Stimulated activated CD4-positive, alpha-beta T cell treated with anti-CD3 and anti-CD28 coated beads, Interleukin-12 subunit alpha, Interleukin-12 subunit beta, amount 100 ng/mL, for 48 hours (primary cell): Measurements from ENCODE around the gene GBX1.

Experiments used
- DNase-seq, 3 donors: peaks; one replicate each; pipeline ENCODE4 v3.0.0-alpha.2; 2020; ENCODE audit warnings: low read depth in 2 of 3, low spot score in 1 of 3

GBX1 gene

GRCh38 chr7:151167197-151167961 is at the start of gene GBX1:
Gene GBX1 (minus strand): TSS chr7:151167694. CDS start chr7:151167548, 146 bp downstream.
- DNase-seq = no peak

DNA sequence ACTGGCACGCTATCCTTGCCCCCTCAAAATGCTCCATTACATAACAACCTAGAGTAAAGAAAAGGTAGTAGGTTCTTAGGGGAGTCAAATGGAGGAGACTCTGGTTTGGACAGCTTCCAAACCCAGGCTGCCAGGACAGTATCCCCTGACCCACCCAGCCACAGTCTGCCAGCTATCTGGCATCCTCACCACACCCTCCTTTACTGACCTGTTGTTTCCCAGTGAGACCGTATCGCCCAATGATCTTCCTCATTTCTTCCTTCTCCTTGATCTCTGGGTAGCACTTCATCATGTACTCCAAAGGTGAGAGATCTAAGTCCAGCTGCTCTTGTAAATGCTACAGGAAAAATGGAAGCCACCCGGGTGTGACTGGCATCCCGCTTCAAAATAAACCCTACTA is 47.9 kb upstream of the GBX1 start:
- no peak for DNase-seq

GRCh38 chr7:151213826-151214225 is 46.3 kb upstream of the GBX1 start:
- DNase-seq = no peak

DNA sequence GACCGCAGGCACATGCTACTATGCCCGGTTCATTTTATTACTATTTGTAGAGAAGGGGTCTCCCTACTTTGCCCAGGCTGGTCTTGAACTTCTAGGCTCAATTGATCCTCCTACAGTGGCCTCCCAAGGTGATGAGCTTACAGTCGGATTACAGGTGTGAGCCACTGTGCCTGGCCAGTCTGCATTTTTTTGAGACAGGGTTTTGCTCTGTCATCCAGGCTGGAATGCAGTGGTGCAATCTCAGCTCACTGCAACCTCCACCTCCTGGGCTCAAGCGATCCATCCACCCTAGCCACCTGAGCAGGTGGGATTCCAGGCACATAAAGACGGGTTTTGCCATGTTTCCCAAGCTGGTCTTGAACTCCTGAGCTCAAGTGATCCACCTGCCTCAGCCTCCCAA is 45.1 kb upstream of the GBX1 start:
- DNase-seq = no peak

GRCh38 chr7:151211155-151211772 is 43.8 kb upstream of the GBX1 start:
- DNase-seq = no peak

DNA sequence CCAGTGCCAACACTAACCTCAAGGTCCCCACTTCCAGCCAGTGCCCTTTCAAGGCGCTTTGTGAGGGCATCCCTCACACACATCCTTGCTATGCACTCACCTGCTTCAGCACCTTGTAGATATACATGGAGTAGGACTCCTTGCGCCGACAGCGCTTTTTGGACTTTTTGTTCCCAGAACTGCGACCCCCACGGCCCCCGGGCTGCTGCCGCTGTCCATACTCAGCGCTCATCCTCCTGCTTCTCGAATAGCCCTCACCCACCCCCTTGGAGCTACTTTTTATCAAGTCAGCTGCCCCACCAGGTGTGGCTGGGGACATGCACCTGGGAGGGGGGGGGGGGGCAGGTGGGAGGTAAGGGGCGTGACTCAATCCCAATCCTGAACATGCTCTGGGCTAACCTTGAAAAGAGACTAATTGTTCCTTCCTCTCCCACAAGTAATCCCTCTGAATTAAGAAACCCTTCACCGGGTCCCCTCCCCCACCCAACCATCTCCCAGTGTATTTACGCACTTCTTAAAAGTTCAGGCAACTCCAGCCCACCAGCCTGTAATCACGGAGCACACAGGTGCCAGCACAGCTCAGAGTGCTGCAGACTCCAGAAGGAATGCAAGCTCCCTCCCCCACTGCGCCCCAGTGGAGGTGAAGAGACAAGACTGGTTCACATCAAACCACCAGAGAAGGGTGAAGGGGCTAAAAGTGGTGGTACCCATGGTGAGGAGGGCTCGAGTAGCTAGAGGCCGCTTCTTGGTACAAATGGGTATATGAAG is 42.8 kb upstream of the GBX1 start, which contains the start of gene H2BK1:
TSS of gene H2BK1 (minus strand) at position 402 of the 768 bp plus-strand sequence. CDS start at position 232, 170 bp downstream.
- no peak for DNase-seq

- no peak for DNase-seq
Observed at GRCh38 chr7:151209588-151209987, 42.1 kb upstream of the GBX1 start.

DNA sequence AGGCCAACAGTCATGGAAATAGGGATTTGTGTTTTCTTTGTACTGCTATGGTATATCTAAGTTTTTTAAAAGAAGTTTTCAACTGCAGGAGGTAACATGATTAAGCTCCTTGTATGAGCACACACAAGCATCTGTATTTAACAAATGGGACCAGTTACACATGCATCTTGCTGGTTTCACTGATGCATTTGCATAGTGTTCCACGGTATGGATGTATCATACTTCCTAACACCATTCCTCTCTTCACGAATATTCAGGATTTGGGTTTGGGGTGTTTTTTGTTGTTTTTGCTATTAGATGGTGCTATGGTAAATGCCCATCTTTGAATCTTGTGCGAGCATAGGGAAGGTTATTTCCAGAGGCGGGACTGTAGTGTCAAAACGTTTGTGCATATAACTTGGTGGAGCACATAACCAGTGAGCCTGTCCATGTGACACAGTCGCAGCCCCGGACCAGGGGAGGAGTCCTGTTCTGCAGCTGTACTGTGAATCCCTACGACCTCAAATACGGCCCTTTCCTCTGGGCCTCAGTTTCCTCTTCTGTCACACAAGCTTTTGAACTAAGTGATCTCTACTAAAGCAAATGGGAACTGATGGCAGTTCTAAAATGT is 40.9 kb upstream of the GBX1 start:
- no peak for DNase-seq

GRCh38 chr7:151207804-151208203 is 40.3 kb upstream of the GBX1 start:
- no peak for DNase-seq

DNA sequence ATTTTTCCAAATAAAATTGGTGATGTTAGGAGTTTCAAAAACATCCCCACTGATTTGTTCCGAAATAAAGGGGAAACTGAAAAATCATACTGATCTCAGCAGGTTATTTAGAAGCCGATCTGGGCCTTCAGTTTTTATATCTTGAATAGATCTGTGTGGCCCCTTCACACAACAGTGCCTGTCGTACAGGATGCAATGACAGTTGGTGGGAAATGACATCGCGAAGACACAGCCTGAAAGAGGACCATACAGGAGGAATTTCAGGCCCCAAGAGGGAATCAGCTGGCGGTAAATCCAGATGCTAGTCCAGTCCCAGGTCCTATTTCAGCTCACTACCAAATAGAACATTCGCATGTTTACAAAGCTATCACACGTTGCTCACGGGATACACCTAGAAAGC is 39.8 kb upstream of the GBX1 start:
- no peak for DNase-seq

DNA sequence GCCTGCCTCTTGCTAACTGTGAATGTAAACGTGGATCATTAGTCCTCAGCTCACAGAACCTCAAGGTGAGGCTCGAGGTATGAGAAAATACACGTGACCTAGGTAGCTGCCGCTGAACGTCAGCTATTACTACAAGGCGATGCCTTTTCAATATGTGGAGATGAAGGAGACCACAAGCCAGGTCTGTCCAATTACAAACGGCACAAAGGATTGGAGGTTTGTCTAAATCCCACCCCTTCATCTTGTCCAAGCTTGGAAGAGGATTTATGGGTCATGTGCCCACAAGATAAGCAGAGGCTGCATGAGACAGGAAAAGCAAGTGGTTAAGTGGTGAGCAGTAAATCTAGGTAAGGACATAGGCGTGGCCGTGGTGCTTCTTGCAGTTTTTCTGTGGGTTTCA is 39.4 kb upstream of the GBX1 start:
- no peak for DNase-seq

- DNase-seq = no peak
Observed at GRCh38 chr7:151205730-151206129, 38.2 kb upstream of the GBX1 start.

DNA sequence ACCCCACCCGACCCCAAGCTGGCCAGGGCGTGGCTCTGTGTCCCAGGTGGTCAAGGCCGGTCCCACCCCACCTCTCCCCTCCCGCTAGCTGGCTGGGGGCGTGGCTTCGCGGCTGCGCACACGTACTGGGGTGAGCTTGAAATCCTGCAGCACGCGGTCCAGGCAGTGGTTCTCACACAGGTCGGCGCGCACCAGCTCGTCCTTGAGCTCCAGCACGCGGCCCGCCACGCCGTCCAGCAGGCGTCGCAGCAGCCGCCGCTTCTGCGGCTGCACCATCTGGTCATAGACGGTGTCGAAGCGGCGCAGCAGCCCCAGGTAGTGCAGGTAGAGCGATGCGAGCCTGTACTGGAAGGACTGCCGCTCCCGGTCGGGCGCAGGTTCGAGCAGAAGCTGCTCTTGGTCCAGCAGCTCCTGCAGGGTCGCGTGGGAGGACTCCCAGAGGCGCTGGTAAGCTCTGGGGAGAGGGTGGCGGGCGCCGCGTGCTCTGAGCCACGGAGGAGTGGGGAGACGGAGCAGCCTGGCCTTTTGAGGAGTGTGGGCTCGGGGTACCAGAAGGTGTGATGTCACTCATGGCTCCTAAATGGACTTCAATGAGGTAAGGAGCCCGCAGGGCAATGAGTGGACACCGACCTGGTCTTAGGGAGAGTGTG is 37.0 kb upstream of the GBX1 start:
- DNase-seq = no peak

DNA sequence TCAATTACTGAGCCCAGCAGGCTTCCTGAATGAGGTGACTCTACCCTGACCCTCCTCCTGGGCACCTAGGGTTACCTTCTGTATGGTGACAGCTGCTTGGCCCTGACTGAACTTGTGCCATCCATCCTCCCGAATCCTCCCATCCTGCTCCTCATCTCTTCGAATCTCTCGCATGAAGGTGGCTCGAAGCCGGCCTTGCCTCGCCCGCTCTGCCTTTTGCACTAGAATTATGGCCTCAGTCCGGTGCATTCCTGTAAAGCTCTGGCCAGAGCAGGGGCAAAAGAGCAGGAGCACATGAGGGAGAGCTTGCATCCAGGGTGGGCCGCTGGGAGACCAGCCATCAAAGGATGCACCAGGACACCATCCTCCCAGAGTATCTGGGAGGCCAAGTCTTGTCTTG is 35.3 kb upstream of the GBX1 start:
- DNase-seq = no peak

GRCh38 chr7:151201751-151202150 is 34.3 kb upstream of the GBX1 start:
- DNase-seq = no peak

GRCh38 chr7:151201344-151201743 is 33.9 kb upstream of the GBX1 start:
- DNase-seq = no peak

DNA sequence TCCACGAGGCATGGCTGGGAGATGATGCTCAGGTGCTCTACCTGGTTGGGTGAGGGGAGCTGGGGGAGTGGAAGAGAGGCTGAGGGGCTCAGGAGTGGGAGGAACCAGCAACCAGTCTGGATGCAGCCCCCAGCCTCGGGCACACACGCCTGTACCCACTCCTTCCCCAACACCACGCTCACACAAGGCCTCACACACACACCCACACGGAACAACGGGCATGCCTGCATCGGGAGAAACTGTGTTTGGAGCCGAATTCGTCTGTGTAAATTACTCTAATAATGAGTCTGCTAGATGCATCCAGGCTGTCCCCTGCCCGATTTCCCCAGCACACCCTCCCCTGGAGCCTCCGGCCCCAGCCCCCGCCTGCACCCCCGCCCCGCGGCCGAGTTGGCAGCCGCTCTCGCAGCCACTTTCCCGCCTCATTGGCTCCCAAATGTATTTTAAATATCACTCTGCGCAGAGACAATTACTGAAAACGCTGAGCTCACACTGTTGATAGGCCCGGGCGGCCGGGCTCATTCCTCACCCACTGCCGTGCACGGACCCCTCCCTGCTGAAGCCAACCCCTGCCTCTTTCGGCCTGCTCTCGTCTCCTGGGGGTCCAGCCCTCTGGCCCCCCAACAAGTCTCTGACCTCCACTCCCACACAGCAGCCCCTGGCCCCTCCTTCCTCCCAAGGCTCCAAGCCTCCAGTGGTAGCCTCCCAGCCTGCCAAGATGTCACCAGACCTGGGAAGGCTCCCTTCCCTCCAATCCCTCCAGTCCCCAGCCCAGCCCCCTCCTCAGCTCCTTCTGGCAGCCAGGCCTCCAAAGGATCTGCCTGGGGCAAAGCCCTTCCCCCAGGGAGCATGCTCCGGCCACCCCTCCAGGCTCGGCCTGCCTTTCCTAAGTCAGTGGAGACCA is 31.7 kb upstream of the GBX1 start:
- no peak for DNase-seq

DNA sequence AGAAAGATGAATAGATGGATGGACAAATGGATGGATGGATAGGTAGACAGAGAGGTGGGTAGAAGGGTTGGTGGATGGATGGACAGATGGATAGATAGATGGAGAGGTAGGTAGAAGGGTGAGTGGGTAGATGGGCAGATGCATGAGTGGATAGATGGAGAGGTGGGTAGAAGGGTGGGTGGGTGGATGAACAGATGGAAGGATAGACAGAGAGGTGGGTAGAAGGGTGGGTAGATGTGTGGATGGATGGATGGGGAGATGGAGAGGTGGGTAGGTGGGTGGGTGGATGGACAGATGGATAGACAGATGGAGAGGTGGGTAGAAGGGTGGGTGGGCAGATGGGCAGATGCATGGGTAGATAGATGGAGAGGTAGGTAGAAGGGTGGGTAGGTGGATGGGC is 30.4 kb upstream of the GBX1 start:
- no peak for DNase-seq

- no peak for DNase-seq
Observed at GRCh38 chr7:151195616-151196450, 28.3 kb upstream of the GBX1 start.
